Nephron progenitor cell (in vitro differentiated cells): ENCODE data around the gene DDIAS.

Experiments
- DNase-seq: peaks from one replicate; pipeline ENCODE4 v3.0.0; 2021
- H3K27ac Mint-ChIP-seq: 2 replicates; pipeline ENCODE4 v1.8.0; 2021; ENCODE audit warnings: mild to moderate bottlenecking, moderate library complexity, mixed read lengths
- H3K27me3 Mint-ChIP-seq: 2 replicates; pipeline ENCODE4 v1.8.0; 2021; ENCODE audit warnings: mild to moderate bottlenecking, low read depth, mixed read lengths; ENCODE audit not compliant: poor library complexity
- H3K36me3 Mint-ChIP-seq: 2 replicates; pipeline ENCODE4 v1.8.0; 2021; ENCODE audit warnings: low read depth, mixed read lengths
- H3K4me1 Mint-ChIP-seq: 2 replicates; pipeline ENCODE4 v1.8.0; 2021; ENCODE audit warnings: mixed read lengths
- H3K4me3 Mint-ChIP-seq: 2 replicates; pipeline ENCODE4 v1.8.0; 2021; ENCODE audit warnings: mild to moderate bottlenecking, moderate library complexity, mixed read lengths
- H3K9me3 Mint-ChIP-seq: 2 replicates; pipeline ENCODE4 v1.8.0; 2021; ENCODE audit warnings: mild to moderate bottlenecking, moderate library complexity, mixed read lengths
- CTCF ChIP-seq: fragments of 200-600 bp; sonication (generic); IDR thresholded peaks from 2 replicates; pipeline ENCODE4 v1.5.0; 2021; ENCODE audit warnings: antibody characterized with exemption

DDIAS gene

GRCh38 chr11:82974135-82974534 lies 72.6 kb downstream of the DDIAS start:
- no peak overlapping the region for H3K27ac Mint-ChIP-seq
- no peaks in the 10 kb centered on the region for H3K36me3 Mint-ChIP-seq
- no peaks in the 10 kb centered on the region for H3K9me3 Mint-ChIP-seq
- no peaks in the 10 kb centered on the region for H3K27me3 Mint-ChIP-seq
- no peak for DNase-seq
- peaks cover 41% of the 10 kb centered on the region for H3K4me1 Mint-ChIP-seq
- no peak overlapping the region for H3K4me3 Mint-ChIP-seq
- TF ChIP-seq CTCF, result no peak

GRCh38 chr11:82974851-82975250 lies 73.3 kb downstream of the DDIAS start:
- no peak overlapping the region for H3K27ac Mint-ChIP-seq
- H3K36me3 Mint-ChIP-seq, result no peaks in the 10 kb centered on the region
- no peaks in the 10 kb centered on the region for H3K9me3 Mint-ChIP-seq
- no peak overlapping the region for H3K4me3 Mint-ChIP-seq
- DNase-seq, result no peak
- H3K4me1 Mint-ChIP-seq, result peaks cover 41% of the 10 kb centered on the region
- TF ChIP-seq CTCF, result no peak
- H3K27me3 Mint-ChIP-seq, result no peaks in the 10 kb centered on the region

DNA sequence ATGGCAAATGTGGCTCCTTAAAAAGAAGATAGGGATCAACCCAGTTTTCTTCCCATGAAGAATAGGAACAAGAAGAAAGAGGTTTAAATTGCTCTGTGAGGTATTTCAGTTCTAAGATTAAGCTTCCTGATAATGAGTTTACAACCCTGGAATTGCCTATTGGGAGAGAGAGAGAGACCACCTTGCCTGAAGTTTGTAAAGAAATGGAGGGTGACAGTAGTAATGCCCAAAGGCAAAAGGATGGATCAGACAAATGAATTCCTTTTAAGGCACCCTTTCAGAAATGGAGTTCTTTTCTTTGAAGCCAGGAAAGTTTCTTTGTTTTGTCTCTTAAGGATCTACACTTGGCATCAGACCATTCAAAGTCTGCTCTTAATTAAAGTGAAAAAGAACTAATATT lies 74.3 kb downstream of the DDIAS start:
- no peak overlapping the region for H3K4me3 Mint-ChIP-seq
- H3K4me1 Mint-ChIP-seq, result peaks cover 41% of the 10 kb centered on the region
- no peak for TF ChIP-seq CTCF
- no peak overlapping the region for H3K27ac Mint-ChIP-seq
- H3K27me3 Mint-ChIP-seq, result no peaks in the 10 kb centered on the region
- H3K9me3 Mint-ChIP-seq, result no peaks in the 10 kb centered on the region
- peaks cover under 1% of the 10 kb centered on the region for H3K36me3 Mint-ChIP-seq
- DNase-seq, result no peak

- Mint-ChIP-seq H3K27me3 (no peaks in the 10 kb centered on the region), H3K27ac (no peak overlapping the region), H3K4me1 (peaks cover 41% of the 10 kb centered on the region), H3K4me3 (no peak overlapping the region), H3K36me3 (peaks cover 10% of the 10 kb centered on the region), H3K9me3 (no peaks in the 10 kb centered on the region)
- DNase-seq, result no peak
- TF ChIP-seq CTCF, result no peak
Observed at GRCh38 chr11:82976786-82977185, 75.2 kb downstream of the DDIAS start.

DNA sequence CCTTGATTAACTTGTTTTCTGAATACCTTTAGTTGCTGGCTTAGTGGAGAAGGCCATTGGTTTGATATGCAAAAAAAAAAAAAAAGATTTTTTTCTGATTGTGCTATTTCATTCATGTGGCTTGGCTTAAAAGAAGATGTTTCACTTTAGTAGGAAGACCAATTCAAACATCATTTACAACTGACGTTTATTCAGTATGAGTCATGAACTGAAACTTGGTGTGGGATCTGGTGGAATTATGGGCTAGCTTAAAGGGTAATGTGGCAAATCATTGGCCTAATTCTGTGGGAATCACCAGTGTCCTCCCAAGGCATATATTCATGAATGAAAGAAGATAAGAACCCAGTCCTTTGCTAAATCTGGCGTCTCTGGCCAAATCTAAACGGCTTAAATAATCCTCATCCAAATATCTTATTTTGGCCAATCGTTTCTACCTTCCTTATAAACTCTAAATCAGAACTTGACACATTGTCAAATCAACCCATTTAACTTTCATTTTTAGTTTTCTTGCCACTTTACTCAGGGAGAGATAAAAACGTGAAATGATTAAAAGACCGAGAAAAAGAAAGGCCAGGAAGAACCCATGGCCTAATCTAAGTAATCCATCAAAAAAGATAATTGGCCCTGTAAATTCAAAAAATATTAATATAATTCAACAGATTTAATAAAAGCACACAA lies 77.0 kb downstream of the DDIAS start:
- peaks cover 16% of the 10 kb centered on the region for H3K36me3 Mint-ChIP-seq
- H3K4me3 Mint-ChIP-seq, result no peak overlapping the region
- TF ChIP-seq CTCF, result no peak
- no peak overlapping the region for H3K27ac Mint-ChIP-seq
- H3K4me1 Mint-ChIP-seq, result peaks cover 34% of the 10 kb centered on the region
- DNase-seq, result no peak
- no peaks in the 10 kb centered on the region for H3K27me3 Mint-ChIP-seq
- no peaks in the 10 kb centered on the region for H3K9me3 Mint-ChIP-seq

DNA sequence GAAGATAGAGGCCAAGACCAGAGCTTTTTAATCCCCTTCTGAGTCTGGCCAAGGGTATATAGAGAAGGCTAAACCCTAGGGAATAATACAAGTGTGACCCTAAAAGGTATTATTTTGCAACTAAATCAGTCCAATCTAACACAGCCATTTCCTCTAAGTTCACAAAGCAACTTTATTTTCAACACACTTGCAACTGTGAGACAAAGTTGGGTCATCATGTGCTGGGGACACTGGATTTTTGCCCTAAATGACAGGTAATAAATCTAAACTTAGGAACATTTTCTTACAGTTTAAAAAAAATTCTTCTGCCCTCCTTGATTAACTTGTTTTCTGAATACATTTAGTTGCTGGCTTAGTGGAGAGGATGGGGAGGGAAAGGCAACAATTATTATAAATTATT lies 78.3 kb downstream of the DDIAS start:
- no peaks in the 10 kb centered on the region for H3K27me3 Mint-ChIP-seq
- H3K36me3 Mint-ChIP-seq, result peaks cover 24% of the 10 kb centered on the region
- H3K4me3 Mint-ChIP-seq, result no peak overlapping the region
- no peak for DNase-seq
- no peak overlapping the region for H3K27ac Mint-ChIP-seq
- H3K9me3 Mint-ChIP-seq, result no peaks in the 10 kb centered on the region
- TF ChIP-seq CTCF, result no peak
- peaks cover 24% of the 10 kb centered on the region for H3K4me1 Mint-ChIP-seq
